Ishikawa (cell line): Measurements from ENCODE around the gene CDS2.

Source experiments
- CEBPB ChIP-seq: IDR thresholded peaks from 2 replicates; pipeline ENCODE4 v1.6.1; 2012
- CREB1 ChIP-seq: IDR thresholded peaks from 2 replicates; pipeline ENCODE4 v1.6.1; 2012; ENCODE audit warnings: low read depth
- EGR1 ChIP-seq: IDR thresholded peaks from 2 replicates; pipeline ENCODE4 v1.6.1; 2012
- EP300 ChIP-seq: IDR thresholded peaks from 2 replicates; pipeline ENCODE4 v1.6.1; 2012; ENCODE audit warnings: borderline replicate concordance
- FOXM1 ChIP-seq: IDR thresholded peaks from 2 replicates; pipeline ENCODE4 v1.6.1; 2012; ENCODE audit warnings: low read depth, borderline replicate concordance
- MAX ChIP-seq: IDR thresholded peaks from 2 replicates; pipeline ENCODE4 v1.6.1; 2012
- NFIC ChIP-seq: IDR thresholded peaks from 2 replicates; pipeline ENCODE4 v1.6.1; 2012
- RAD21 ChIP-seq: IDR thresholded peaks from 2 replicates; pipeline ENCODE4 v1.6.1; 2012; ENCODE audit warnings: low read depth
- REST ChIP-seq: IDR thresholded peaks from 2 replicates; pipeline ENCODE4 v1.6.1; 2012; ENCODE audit warnings: low read depth, mild to moderate bottlenecking
- USF1 ChIP-seq: IDR thresholded peaks from 2 replicates; pipeline ENCODE4 v1.6.1; 2012
- YY1 ChIP-seq: IDR thresholded peaks from 2 replicates; pipeline ENCODE4 v1.6.1; 2012; ENCODE audit warnings: low read depth
- ZBTB7A ChIP-seq: IDR thresholded peaks from 2 replicates; pipeline ENCODE4 v1.6.1; 2012; ENCODE audit warnings: low read depth

- TF ChIP-seq MAX (no peak), EP300 (no peak), REST (no peak), RAD21 (no peak), USF1 (no peak), FOXM1 (no peak), NFIC (no peak), ZBTB7A (no peak), EGR1 (no peak), CREB1 (no peak), CEBPB (no peak), YY1 (no peak)
Observed at GRCh38 chr20:5118220-5119142, 8.3 kb upstream of the CDS2 start.
